GM18526 (cell line): ENCODE measurements around the gene YBX1.

Source experiments
- POLR2A ChIP-seq: IDR thresholded peaks from 3 replicates; pipeline ENCODE4 v1.6.1; 2011; ENCODE audit not compliant: insufficient read length; ENCODE audit errors: extremely low read depth

The YBX1 gene

GRCh38 chr1:42723511-42723910 lies 41.3 kb downstream of the YBX1 start:
- no peak for TF ChIP-seq POLR2A

GRCh38 chr1:42730002-42730401 lies 47.8 kb downstream of the YBX1 start:
- TF ChIP-seq POLR2A, result no peak

GRCh38 chr1:42730988-42731387 lies 48.8 kb downstream of the YBX1 start:
- TF ChIP-seq POLR2A, result no peak

GRCh38 chr1:42731585-42731984 lies 49.4 kb downstream of the YBX1 start:
- TF ChIP-seq POLR2A, result no peak

GRCh38 chr1:42732126-42732680 lies 50.0 kb downstream of the YBX1 start:
- no peak for TF ChIP-seq POLR2A

GRCh38 chr1:42733415-42734200 lies 51.4 kb downstream of the YBX1 start:
- TF ChIP-seq POLR2A, result no peak

GRCh38 chr1:42734201-42735035 lies 52.2 kb downstream of the YBX1 start:
- TF ChIP-seq POLR2A, result no peak

GRCh38 chr1:42735056-42735455 lies 52.8 kb downstream of the YBX1 start:
- TF ChIP-seq POLR2A, result no peak

GRCh38 chr1:42735477-42736105 lies 53.4 kb downstream of the YBX1 start:
- no peak for TF ChIP-seq POLR2A

GRCh38 chr1:42736152-42736551 lies 53.9 kb downstream of the YBX1 start:
- TF ChIP-seq POLR2A, result no peak

- no peak for TF ChIP-seq POLR2A
Observed at GRCh38 chr1:42736571-42737200, 54.5 kb downstream of the YBX1 start.

- TF ChIP-seq POLR2A, result no peak
Observed at GRCh38 chr1:42737257-42737656, 55.0 kb downstream of the YBX1 start.

GRCh38 chr1:42737986-42738677 lies 55.9 kb downstream of the YBX1 start:
- TF ChIP-seq POLR2A, result no peak

- no peak for TF ChIP-seq POLR2A
Observed at GRCh38 chr1:42738678-42739226, 56.5 kb downstream of the YBX1 start.
